Left cardiac atrium (tissue), 4 donors: ENCODE measurements around the gene HBS1L. TPM values are rescaled to one million over a fixed set of nuclear protein-coding genes. Genes with fewer than 3 reads are reported as not detected.

Source experiments
- ATAC-seq, 2 donors: fragments of 200-7000 bp; cut with Tn5 transposase; one replicate each; pipeline ENCODE4 v1.9.1; 2020; ENCODE audit warnings: mild to moderate bottlenecking in 2 of 2, moderate library complexity in 2 of 2
- DNase-seq: peaks from one replicate; pipeline ENCODE4 v3.0.0-alpha.2; 2020
- intact Hi-C, 2 donors: fragments of 100-400 bp; cut with DNase I; formaldehyde crosslinking; loops; one replicate each; pipeline versions ENCODE4 v1.14.1 to v1.15.1; 2022 to 2023
- long read RNA-seq: library from polyadenylated mRNA; unstranded; transcript quantifications from one replicate; pipeline ENCODE4 v2.0.0, GENCODE V29; 2021
- total RNA-seq, 2 donors: library from RNA; stranded (reverse); fragmentation: NEBNext Ultra II Directional; extraction: Animal tissue kit (Norgen Biotek cat#: 25700); gene quantifications; one replicate each; pipeline ENCODE4 v1.2.1, GENCODE V29; 2021
- donor health status: DM: no; HTN: yes; CAD: no.
- donor health status: DM: no; HTN: yes; CAD: no; lungs with severe emphysema.
- donor health status: DM: yes; HTN: yes; CAD: no.
- donor health status: Dilated cardiomyopathy.

The HBS1L gene
- total RNA-seq, result 10 to 100 TPM; 61.3 to 69.5 TPM
- long read RNA-seq, full-length matches to known transcripts, result 197 of 218 reads
- long read RNA-seq, partial matches to known transcripts, result 7 of 218 reads
- long read RNA-seq, other reads (novel, unspliced or antisense), result 14 of 218 reads

DNA sequence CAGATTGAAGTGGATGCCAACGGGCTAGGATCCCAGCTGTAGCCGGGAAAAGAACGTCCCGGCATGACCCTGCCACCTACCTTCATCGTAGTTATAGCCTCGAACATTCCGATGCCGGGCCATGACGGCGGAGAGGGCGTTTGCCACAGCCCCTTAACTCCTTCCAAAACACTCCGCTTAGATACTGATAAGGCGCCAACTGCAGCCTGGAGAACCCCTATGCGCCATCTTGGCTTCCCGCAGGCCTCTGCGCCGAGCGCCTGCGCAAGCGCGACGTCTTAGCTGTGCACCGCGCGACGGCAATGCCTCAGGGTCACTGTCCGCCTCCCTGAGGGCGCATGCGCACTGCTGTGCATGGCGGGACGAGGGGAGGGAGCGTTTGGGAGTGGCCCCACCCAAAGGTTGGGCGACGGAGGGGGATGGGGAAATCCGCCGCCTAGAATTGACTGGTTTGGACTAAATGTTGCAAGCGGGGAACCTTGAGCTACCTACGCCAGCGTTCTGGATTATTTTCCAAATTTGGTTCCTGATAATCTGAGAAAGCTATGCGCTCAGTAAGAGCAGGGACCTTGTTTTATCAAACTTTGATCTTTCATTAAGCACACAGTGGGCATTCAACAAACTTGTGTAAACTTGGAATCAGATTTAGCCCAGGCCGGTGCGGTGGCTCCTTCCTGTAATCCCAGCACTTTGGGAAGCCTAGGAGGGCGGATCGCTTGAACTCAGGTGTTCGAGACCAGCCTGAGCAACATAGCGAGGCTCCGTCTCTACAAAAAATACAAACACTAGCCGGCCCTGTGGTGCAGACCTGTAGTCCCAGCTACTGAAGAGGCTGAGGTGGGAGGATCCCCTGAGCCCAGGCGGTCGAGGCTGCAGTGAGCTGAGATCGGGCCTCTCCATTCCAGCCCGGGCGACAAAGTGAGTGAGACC lies at the start of gene HBS1L:
HBS1L (minus strand) TSS at position 254 of the 930 bp plus-strand sequence; CDS start at position 123, 131 bp downstream.
- peak; percentile 97 for DNase-seq
- intact Hi-C loops, result no loop called here
- ATAC-seq, result peak; percentile 100

DNA sequence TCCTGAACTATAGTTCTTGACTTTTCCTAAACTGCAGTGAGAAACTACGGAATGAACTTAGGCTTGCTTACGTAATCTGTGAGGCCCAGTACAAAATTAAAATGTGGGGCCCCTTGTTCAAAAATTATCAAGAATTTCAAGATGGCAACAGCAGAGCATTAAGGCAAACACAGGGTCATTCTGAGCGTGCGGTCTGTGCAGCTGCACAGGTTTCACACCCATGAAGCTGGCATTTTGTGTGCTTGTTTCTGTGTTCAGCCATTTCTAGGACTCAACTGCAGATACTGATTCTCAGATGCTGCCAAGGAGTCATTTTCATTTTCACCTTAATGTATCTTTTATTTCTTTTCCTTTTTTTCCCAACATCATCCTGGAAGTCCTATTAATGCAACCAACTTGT lies 49.6 kb upstream of the HBS1L start:
- ATAC-seq, result no peak
- intact Hi-C loops, result no loop called here
- no peak for DNase-seq

DNA sequence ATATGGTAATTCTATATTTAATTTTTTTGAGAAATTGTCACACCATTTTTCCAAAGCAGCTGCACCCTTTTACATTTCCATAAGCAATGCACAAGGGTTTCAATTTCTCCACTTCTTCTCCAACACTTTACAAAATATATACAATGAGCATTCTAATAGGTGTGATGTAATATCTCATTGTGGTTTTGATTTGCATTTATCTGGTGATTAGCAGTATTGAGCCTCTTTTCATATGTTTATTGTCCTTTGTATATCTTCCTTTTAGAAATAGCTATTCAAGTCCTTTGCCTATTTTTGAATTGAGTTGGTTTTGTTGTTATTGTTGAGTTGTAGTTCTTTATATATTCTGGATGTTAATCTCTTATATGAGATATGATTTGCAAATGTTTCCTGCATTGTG lies 47.6 kb upstream of the HBS1L start:
- no peak for ATAC-seq
- DNase-seq, result no peak
- intact Hi-C loops, result no loop called here

DNA sequence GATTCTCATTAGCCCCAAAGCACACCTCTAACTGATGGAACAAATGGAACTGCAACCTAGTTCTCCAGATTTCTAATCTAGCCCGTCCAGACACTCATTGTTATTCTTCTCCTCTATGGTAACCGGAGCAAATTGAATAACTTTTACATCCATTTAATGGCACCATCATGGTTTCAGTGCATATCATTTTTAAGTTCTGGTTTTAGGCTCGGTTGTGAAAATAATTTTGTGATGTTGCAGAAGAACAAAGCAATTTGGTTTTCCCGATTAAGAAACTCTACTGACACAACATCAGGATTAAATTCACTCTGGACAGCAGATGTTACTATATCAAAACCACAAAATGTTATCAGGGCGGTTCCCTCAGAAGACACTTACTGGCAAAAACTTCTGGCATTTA lies 42.5 kb upstream of the HBS1L start:
- intact Hi-C loops, result no loop called here
- no peak for DNase-seq
- ATAC-seq, result no peak

DNA sequence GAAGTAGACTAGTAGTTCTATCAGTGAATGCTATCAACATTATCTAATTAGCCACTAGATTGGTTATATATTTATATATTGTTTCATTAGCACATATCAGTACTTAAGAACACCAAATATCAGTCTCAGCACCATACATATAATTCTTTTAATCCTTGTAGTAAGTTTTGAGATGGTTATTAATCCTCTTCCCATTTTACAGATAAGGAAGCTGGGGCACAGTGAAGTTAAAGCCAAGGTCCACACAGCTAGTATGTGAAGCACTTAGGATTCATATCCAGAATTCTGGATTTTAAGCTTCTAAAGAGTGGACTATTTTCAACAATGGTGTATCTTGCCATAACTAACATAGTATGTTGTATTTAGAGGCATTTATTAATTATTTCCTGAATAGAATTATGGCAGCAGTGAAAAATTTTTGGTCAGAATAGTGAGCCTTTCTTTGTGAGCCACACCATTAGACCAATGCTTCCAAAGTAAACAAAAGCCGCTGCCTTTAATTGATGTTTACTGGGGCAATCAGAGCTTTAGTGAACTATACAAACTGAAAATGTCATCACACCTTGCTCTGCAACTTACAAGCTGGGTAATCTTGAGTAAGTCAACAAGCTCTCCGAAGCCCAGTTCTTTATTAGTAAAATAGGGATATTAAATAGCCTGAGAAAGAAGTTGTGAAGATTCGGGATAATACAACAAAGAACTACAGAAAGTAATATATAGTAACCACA lies 41.9 kb upstream of the HBS1L start:
- DNase-seq (no peak), ATAC-seq (no peak)
- intact Hi-C loops, result no loop called here

DNA sequence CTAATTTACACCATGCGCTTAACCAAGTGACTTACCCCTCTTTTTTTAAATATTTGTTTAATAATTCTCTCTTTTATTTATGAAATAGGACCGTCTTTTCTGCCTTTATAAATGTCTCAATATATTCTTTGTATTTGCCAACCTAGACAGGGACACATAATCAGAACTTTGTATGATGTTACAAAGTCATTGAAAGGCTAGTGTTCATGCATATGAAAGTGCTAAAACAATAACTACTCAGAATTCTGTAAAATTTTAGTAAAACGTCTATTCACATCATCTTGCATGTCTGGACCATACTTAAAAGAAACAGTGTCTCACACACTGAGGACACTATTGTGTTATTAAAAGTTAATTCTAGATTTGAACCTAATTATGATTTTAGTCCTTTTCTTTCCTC lies 41.1 kb upstream of the HBS1L start:
- no peak for ATAC-seq
- no peak for DNase-seq
- intact Hi-C loops, result no loop called here

DNA sequence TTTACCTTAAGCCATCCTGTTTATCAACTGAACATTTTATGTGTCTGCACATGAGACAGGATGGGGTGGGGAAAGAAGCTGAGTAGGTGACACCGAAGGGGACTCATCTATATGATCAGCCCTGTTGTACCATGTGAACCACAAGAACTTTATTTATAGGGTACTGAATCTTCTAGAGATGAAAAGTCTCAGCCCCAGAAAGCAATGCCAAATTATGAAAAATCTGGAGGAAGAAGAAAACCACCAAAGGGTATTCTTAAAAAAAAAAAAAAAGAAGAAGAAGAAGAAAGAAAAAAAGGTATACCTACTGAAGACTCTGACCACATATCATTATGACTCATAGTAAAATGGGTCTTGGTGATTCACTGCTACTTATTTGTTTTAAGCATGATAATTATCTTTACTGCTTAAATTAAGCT lies 39.8 kb upstream of the HBS1L start:
- intact Hi-C loops, result no loop called here
- ATAC-seq, result no peak
- DNase-seq, result no peak

DNA sequence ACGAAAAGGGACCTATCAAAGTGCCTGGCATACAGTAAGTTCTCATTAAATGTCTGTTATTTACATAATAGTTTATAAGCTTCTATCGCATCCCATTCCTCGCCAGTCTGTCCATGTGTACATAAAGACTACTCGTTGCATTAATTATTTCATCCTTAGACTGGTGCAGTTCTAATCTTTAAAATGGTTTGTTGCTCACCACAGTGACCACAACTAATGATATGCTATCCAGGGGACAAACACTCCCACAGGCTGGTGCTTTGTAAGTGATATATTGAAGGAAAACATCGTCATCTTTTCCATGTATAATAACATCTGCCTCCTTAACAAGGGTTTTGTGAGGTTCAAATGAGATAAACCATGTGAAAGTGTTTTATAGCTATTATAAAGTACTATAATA lies 39.0 kb upstream of the HBS1L start:
- ATAC-seq (no peak), DNase-seq (no peak)
- intact Hi-C loops, result no loop called here

DNA sequence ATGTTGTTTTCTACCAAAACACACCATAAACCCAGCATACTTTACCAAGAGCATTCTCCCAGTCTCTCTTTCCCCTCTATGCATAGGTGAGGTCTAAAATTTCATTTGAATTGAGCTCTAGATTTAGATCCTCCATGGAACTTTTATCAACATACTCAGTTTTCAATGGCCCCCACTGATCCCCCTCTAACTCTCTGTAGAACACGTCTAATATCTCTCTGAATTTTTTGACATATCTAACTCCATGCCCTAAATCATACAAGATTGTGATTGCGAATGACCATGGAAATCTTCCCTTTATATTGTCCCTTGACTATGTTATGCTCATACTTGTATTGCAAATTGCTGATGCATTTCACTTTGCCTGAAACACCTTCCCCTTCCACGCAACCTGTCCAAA lies 38.1 kb upstream of the HBS1L start:
- intact Hi-C loops, result no loop called here
- DNase-seq (no peak), ATAC-seq (no peak)

DNA sequence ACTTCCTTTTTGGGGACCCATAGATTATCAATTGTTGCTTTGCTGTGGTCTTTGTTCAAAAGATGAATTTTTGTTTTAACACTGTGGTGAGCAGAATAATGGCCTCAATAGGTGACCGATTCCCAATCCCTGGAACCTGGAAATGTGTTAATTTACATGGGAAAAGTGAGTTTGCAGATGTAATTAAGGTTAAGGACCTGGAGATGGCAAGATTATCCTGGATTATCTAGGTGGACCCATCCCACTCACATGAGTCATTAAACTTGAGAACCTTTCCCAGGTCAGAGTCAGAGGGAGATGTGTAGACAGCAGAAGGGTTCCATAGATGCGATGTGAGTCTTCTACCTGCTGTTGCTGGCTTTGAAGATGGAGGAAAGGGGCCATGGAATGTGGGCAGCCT lies 36.2 kb upstream of the HBS1L start:
- DNase-seq (no peak), ATAC-seq (no peak)
- intact Hi-C loops, result no loop called here

DNA sequence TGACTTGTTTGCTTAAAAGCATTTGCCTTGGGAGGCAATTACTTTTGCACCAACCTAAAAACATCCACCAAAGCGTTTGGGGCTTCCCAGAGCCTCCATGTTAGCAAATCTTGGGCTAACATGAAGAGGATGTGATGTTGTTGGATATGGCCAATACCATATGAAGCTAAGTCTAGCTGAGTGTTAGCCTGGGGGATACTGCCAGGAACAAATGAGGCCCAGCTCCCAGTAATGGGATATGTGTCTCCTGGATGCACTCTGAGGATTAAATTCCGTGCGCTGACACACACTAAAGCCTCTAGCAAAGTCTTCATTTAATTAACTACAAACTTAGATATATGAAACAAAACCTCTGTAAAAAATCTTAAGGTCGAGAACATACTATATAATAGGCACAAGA lies 35.3 kb upstream of the HBS1L start:
- DNase-seq (no peak), ATAC-seq (no peak)
- intact Hi-C loops, result no loop called here

DNA sequence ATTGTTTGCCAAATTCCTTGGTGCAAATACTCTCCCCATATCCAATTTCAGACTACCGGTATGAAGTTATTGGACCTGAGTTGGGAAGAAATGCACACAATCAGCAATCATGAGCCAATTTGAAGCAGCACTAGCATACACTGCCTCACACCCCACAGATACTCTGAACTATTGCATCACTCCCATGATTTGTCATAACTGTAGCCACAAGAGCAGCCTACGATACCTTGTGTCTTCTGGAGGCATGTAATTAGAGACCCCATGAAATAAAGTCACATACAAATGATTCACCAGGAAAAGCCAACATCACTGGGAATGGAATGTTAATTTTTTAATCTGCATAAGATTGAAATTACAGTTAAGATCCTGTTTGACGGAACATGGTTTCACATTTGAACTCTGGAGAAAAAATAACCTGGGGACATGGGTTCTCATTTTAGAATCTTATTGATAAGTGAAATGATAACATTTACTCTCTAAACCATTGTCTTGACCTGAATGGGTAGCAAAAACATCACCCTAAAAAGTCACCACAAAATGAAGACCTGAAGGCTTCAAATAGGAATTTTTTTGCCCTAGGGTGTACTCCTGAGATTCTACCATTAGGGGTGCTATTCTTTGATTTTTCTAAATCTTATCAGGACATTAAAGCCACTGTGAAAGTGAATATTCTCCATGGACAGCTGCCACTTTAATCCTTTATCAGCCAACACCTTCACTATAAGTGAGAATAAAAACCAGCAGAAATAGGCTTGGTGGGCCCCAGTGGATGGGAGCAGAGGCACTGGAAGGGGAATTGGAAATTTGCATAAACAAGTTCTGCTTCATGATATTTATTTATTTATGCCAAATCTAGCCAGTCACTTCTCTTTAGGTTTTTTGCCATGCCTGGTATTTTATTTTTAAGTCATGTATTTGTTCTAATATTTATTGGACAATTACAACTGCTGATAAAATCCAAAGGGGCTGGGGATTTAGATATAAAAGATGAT lies 34.5 kb upstream of the HBS1L start:
- ATAC-seq (peak in 1 of 2 donors; percentile 35), DNase-seq (no peak)
- intact Hi-C loops, result no loop called here

DNA sequence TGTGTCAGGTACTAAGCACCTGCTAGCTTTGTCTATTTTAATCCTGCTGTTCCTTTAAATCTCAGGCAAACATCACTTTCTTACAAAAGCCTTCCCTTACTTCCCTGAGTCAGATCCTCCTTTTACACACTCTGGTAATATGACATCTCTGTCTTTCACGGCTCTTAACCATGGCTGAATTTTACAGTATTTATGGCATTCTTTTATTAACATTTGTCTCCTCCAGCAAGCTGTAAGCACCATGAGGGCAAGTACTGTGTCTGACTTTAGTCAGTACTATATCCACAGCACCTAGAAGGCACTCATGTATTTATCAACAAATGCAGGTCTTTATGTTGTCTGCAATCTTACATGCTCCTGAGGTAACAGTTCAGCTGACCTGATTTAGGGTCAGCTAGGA lies 33.7 kb upstream of the HBS1L start:
- ATAC-seq (no peak), DNase-seq (no peak)
- intact Hi-C loops, result no loop called here

DNA sequence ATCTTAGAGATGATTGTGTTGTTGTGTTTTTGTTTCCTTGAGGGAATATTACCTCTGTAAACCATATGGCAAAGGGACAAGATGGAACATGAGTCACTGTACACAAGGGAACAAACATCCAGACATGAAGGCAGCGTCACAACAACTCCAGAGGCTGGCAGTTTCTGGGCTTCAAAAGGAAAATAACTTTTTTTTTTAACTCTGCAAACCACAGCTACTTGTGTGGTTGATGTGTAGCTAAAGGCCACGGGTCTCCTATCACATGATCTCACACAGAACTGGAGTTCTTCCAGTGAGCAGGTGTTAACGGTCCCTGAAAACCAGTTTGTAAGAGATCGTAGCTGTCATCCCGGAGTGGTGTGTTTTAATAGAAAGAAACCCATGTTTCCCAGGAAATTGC lies 33.2 kb upstream of the HBS1L start:
- intact Hi-C loops, result no loop called here
- ATAC-seq (no peak), DNase-seq (no peak)

DNA sequence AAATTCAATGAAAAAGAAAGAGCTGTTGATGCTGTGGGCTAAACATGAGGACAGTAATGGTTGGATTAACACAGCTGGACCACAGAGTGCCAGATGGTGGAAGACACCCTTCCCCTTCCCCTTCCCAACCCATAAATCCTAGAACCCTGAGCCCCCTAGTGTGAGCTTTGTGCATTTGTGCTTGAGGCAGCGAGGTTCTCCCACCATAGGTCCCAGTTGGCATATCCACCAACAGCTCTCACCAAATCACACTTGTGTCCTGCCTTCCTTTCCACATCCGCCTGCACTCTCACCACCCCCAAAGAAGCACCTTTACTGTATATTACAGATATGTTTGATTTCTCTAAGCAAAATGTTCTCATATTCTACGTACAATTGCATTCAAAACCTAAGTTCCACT lies 32.8 kb upstream of the HBS1L start:
- ATAC-seq (no peak), DNase-seq (no peak)
- intact Hi-C loops, result no loop called here

DNA sequence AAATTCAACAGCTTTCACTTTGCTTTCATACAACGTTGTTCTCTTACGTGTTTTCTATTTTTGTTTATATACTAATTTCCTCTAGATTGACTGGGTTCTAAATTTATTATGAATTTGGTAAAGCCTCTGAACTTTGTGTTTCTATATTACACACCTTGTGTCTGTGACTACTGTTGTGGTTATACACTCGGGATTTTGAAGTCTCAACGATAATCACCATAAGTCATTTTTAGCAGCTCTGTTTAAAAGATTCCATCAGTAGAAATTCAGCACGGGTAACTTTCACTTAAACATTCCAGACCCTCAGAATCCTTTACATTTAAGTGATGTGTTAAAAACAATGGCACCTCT lies 31.8 kb upstream of the HBS1L start:
- intact Hi-C loops, result no loop called here
- ATAC-seq (no peak), DNase-seq (no peak)

DNA sequence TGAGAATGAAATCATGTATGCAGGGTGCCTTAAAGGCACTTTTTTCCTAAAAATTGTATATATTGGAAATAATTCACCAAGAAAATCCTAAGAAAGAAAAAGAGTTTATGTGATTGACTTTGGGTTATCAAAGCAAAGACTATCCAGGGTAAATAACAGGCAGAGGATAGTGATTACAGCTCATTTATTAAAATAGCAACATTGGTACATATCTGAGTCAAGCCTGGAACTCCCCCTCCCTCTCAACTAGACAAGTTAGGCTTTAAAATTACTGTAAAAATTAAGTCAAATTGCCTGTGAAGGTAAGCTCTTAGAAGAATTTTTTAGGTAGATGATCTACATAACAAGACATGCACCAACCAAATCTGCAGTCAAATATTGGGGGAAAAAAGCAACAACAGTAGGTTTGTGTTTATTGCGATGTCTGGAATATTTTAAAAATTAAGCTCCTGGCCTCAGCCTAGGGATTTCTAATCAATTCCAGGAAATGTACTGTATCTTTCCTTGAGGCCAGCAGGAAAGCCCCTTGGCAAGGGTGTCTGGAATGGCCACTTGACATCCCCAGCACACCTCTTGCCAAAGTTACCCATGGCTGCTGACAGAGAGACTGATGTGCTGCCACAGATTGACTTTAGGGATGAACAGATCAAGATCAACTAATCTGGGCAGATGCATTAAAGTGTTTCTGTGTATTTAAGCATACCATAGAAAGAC lies 31.2 kb upstream of the HBS1L start:
- intact Hi-C loops, result no loop called here
- DNase-seq (no peak), ATAC-seq (no peak)

DNA sequence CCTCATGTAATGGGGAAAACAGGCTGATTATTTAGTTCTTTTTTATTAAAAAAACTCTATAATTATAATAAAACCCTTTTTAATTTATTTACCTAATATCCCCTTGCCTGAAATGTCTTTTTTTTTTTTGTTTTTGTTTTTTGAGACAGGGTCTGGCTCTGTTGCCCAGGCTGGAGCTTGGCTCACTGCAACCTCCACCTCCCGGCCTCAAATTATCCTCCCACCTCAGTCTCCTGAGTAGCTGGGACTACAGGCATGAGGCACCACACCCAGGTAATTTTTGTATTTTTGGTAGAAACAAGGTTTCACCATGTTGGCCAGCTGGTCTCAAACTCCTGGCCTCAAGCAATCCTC lies 30.3 kb upstream of the HBS1L start:
- ATAC-seq, result no peak
- DNase-seq, result no peak
- intact Hi-C loops, result no loop called here
